ENCODE results near the gene ATAD3A. TPM values are rescaled to one million over a fixed set of nuclear protein-coding genes. Genes with fewer than 3 reads are reported as not detected.
A peak's percentile ranks its signal among the peaks of the same experiment; 100 is the strongest.

ATAD3A gene
- total RNA-seq (2012; rRNA removed): 26.1 and 27.2 TPM in 2 replicates
- 33.9 and 34.0 TPM in 2 replicates for polyA plus RNA-seq (2012; rRNA removed)
- polyA plus RNA-seq (2012; cell fraction: cytosol; rRNA removed): 27.7 and 39.5 TPM in 2 replicates
- polyA plus RNA-seq (2012; cell fraction: nucleus; rRNA removed; ENCODE audit: low replicate concordance): 60.3 and 125 TPM in 2 replicates
- percentile 57 among the genes with signal in this experiment for Bru-seq, nascent RNA
- percentile 68 among the genes with signal in this experiment for BruChase-seq, experiment 1, labeled RNA remaining after a 6-hour chase
- BruChase-seq, experiment 2, labeled RNA remaining after a 2-hour chase: percentile 62 among the genes with signal in this experiment
- long read RNA-seq, transcript ATAD3A-201 (16 exons, 2,330 nt): minor isoform, 5 of 141 reads
- long read RNA-seq, transcript ATAD3A-203 (16 exons, 2,492 nt): major isoform, 91 of 141 reads
- long read RNA-seq, partial matches to known transcripts: 24 of 141 reads
- long read RNA-seq, other reads (novel, unspliced or antisense): 20 of 141 reads

DNA sequence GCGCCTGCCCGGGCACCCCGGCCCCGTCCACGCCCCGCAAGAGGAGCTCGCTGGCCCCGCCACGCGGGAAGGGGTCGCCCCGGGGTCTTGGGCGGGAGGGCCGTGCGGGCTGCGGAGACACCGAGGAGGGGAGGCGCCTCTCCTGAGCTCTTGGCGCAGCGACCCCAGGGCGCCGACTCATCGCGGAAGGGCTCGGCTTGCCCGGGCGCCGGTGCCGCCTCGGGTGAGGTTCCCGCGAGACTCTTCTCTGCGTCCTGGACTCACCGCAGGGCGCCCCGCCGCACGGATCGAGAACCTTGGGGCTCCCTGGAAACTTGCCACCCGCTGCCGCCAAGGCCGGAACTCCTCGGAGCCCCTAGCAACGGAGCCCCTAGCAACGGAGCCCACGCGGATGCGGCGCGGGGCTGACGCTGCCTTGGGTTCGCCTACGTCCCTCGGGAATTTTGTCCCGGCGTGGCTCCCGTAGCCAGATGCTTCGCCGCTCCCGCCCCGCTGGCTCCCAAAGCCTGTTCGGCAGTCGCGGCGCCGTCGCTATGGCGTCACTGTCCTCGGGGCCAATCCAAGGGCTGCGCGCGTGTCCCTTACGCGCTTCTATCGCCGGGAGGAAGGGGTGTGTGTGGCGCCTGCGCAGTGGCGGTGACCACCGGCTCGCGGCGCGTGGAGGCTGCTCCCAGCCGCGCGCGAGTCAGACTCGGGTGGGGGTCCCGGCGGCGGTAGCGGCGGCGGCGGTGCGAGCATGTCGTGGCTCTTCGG is at the start of gene ATAD3A:
Gene ATAD3A, plus strand, starts transcription at position 630 of the 753 bp plus-strand sequence. Its CDS starts 107 bp downstream, at position 737.
- Histone ChIP-seq H2AK9ac (replicated peaks; ENCODE audit: low read depth, low read length, poor library complexity) (peak within 1 kb of the TSS; percentile 95), H2AK5ac (ENCODE audit: low read depth, low read length) (peak within 1 kb of the TSS; percentile 95), H3K4ac (ENCODE audit: low read depth, low read length) (peak within 1 kb of the TSS; percentile 93), H4K20me1 (ENCODE audit: insufficient read depth, low read length) (peaks cover 4% of the 10 kb centered on the region; the same call in 1 of the 2 replicates), H2BK120ac (ENCODE audit: low read depth, low read length) (peak within 1 kb of the TSS; percentile 47; the same call in 1 of the 2 replicates), H3K9me1 (ENCODE audit: insufficient read depth, low read length) (0 out of 2 replicates have a peak, but pooled peaks cover 4% of the 10 kb centered on the region), H4K5ac (ENCODE audit: low read depth, low read length) (peak within 1 kb of the TSS; percentile 95), H3K4me3 (ENCODE audit: insufficient read depth, low read depth, low read length) (peak within 1 kb of the TSS; percentile 89), H3K36me3 (ENCODE audit: control insufficient read depth, insufficient read depth, low read length) (peaks cover 4% of the 10 kb centered on the region), H3K4me1 (ENCODE audit: control insufficient read depth, insufficient read depth, low read length) (peaks cover 3% of the 10 kb centered on the region; the same call in 1 of the 2 replicates), H3K27me3 (ENCODE audit: control insufficient read depth, insufficient read depth, low read length) (no peaks in the 10 kb centered on the region), H2BK20ac (ENCODE audit: low read depth, low read length) (no peak within 1 kb of the TSS), H3K9ac (ENCODE audit: low read depth, low read length) (peak within 1 kb of the TSS; percentile 91), H2BK15ac (ENCODE audit: low read depth, low read length) (no peak within 1 kb of the TSS; the same call in 2 of the 3 replicates), H2AFZ (replicated peaks; ENCODE audit: low read length, poor library complexity) (peak within 1 kb of the TSS; percentile 100), H3K14ac (replicated peaks; ENCODE audit: low read depth, low read length) (peak within 1 kb of the TSS; percentile 85), H3K18ac (ENCODE audit: low read depth, low read length) (peak within 1 kb of the TSS; percentile 57; the same call in 1 of the 2 replicates), H3K27ac (ENCODE audit: insufficient read depth, low read length) (peak within 1 kb of the TSS; percentile 96), H3K4me2 (ENCODE audit: low read depth, low read length) (peak within 1 kb of the TSS; percentile 94), H3K56ac (ENCODE audit: extremely low read depth, insufficient read depth, low read length) (peak within 1 kb of the TSS; percentile 80), H3K79me1 (ENCODE audit: low read depth in 1 of 2, low read length in 2 of 2) (peaks cover 10 to 20% of the 10 kb centered on the region in 2 experiments), H2BK5ac (ENCODE audit: low read depth, low read length, poor library complexity, severe bottlenecking) (peak within 1 kb of the TSS; percentile 95), H4K8ac (ENCODE audit: low read depth in 2 of 2, low read length in 2 of 2) (peak within 1 kb of the TSS; percentile 78 to 97), H4K91ac (ENCODE audit: insufficient read depth, low read depth, low read length) (peak within 1 kb of the TSS; percentile 92), H3K9me3 (ENCODE audit: control insufficient read depth, insufficient read depth, low read length) (no peaks in the 10 kb centered on the region), H3K23ac (ENCODE audit: low read depth, low read length) (peak within 1 kb of the TSS; percentile 91)
- BruUV-seq (replicated peaks): no TSS peak
- CTCF ChIA-PET: no interaction called here
- intact Hi-C loops (cut with micrococcal nuclease): no loop called here
- POLR2A ChIA-PET (ENCODE audit: unreplicated experiment): no interaction called here
- dilution Hi-C loops (cut with HindIII; ENCODE audit: low sequenced_read_pairs, unreplicated experiment): no loop called here
- DNase-seq (peak; percentile 97), ATAC-seq (ENCODE audit: low read depth) (peak; percentile 94)
- WGBS, 2 experiments (ENCODE audit: extremely low coverage in 2 of 2, insufficient read length in 1 of 2): 0% methylated on average over 67 of the region's 99 CpGs; no CpG with 5 or more reads in 1 of the 2 experiments
- in situ Hi-C loops (cut with MboI; ENCODE audit: low sequenced_read_pairs): no loop called here
- TF ChIP-seq RFX5 (IDR thresholded peaks at IDR 0.05; ENCODE audit: low read depth, low read length) (no peak), MAZ (IDR thresholded peaks at IDR 0.05; ENCODE audit: borderline replicate concordance, low read depth, low read length) (peak; percentile 79; the same call in 1 of the 2 replicates), USF2 (IDR thresholded peaks at IDR 0.05; ENCODE audit: low read depth, low read length) (0 out of 2 replicates have a peak, but pooled peaks have one; percentile 17), NFE2L2 (IDR thresholded peaks at IDR 0.05; ENCODE audit: low read depth, low read length) (peak; percentile 24; the same call in 1 of the 2 replicates), RAD21 (IDR thresholded peaks at IDR 0.05; ENCODE audit: low read length) (no peak), ELK1 (IDR thresholded peaks at IDR 0.05; ENCODE audit: borderline replicate concordance, low read depth, low read length) (no peak), MAFK (IDR thresholded peaks at IDR 0.05; ENCODE audit: low read depth, low read length) (no peak), FOS (IDR thresholded peaks at IDR 0.05; ENCODE audit: low read depth, low read length) (no peak), CHD1 (IDR thresholded peaks at IDR 0.05; ENCODE audit: low read depth, low read length) (no peak), RCOR1 (IDR thresholded peaks at IDR 0.05; ENCODE audit: insufficient replicate concordance, low read length) (peak; percentile 1)
- TF ChIP-seq, protein P1, sequence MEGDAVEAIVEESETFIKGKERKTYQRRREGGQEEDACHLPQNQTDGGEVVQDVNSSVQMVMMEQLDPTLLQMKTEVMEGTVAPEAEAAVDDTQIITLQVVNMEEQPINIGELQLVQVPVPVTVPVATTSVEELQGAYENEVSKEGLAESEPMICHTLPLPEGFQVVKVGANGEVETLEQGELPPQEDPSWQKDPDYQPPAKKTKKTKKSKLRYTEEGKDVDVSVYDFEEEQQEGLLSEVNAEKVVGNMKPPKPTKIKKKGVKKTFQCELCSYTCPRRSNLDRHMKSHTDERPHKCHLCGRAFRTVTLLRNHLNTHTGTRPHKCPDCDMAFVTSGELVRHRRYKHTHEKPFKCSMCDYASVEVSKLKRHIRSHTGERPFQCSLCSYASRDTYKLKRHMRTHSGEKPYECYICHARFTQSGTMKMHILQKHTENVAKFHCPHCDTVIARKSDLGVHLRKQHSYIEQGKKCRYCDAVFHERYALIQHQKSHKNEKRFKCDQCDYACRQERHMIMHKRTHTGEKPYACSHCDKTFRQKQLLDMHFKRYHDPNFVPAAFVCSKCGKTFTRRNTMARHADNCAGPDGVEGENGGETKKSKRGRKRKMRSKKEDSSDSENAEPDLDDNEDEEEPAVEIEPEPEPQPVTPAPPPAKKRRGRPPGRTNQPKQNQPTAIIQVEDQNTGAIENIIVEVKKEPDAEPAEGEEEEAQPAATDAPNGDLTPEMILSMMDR (conservative IDR thresholded peaks at IDR 0.05; ENCODE audit: low read depth, low read length): no peak

All from IMR-90 (cell line).